ENCODE measurements around the gene PLB1.

The PLB1 gene

DNA sequence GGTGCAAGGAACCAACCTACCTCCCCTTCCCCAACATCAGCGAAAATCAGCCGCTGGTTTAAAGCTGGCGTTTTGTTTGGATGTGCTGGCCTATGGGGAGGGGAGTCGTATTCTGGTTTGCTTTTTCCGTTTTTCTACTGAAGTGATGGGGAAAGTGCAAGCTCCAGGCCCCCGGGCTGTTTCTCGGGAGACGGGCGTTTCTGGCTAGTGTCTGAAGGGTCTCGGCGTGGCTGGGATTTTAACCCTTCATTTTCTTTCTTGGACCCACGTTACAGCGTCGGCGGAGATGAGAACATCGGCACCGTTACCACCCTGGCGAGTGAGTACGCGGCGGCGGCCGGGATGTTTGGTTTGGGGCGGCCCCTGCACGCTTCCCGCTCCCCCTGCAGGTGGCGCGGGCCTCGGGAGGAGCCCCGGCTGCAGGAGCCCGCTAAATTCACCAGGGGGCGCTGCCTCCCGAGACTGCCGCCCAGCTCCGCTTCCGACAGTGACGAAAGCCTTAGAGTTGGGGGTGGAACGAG, 70.7 kb downstream of the PLB1 start:
- DNase-seq: peak; percentile 67 to 88

DNA sequence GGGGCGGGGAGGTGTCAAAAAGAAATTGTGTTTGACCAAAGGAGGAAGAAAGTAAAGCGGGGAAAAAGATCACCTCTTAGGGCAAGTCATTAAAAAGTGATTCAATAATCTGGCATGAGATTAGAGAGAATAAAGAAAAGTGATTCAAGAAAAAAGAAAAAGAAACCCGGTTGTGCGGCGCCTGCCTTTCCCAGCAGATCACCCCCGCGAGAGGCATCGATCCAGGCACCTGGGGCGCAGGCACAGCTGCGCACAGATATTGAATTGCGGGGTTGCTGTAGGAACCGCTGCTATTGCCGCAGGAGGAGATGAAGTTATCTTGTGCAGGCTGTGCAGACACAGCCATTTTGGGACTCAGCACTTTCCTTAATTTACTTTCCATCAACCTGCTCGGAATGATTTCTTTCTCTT, 71.2 kb downstream of the PLB1 start:
- peak in 1 of 2 experiments; percentile 55 for DNase-seq

DNA sequence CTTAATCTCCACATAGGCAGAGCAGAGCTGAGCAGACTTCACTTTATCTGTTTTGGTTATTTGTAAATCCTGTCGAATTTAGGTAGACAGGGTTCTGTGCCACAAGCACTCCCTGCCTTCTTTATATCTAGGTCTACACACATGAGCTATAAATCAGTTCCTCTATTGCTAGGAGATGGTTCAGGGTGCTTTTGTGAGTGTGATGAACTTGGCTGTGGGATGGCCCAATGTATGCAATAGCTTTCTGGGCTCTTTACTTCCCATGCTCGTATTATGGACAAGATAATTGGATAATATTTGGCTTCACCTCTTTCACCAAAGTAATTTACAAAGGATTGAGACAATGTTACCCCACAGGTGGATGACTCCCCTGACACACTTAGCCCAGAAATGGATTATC, 72.2 kb downstream of the PLB1 start:
- DNase-seq: no peak

- no peak for DNase-seq
Observed at GRCh38 chr2:28568533-28568932, 72.7 kb downstream of the PLB1 start.

DNA sequence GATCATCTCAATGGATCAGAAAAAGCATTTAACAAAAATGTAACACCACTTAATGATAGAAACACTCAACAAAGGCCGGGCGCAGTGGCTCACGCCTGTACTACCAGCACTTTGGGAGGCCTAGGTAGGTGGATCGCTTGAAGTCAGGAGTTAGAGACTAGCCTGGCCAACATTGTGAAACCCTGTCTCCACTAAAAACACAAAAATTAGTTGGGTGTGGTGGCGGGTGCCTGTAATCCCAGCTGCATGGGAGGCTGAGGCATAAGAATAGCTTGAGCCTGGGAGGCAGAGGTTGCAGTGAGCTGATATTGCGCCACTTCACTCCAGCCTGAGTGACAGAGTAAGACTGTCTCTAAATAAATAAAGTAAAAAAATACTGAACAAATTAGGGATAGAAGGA, 74.6 kb downstream of the PLB1 start:
- DNase-seq: no peak

- DNase-seq: no peak
Observed at GRCh38 chr2:28576714-28577113, 80.9 kb downstream of the PLB1 start.

DNA sequence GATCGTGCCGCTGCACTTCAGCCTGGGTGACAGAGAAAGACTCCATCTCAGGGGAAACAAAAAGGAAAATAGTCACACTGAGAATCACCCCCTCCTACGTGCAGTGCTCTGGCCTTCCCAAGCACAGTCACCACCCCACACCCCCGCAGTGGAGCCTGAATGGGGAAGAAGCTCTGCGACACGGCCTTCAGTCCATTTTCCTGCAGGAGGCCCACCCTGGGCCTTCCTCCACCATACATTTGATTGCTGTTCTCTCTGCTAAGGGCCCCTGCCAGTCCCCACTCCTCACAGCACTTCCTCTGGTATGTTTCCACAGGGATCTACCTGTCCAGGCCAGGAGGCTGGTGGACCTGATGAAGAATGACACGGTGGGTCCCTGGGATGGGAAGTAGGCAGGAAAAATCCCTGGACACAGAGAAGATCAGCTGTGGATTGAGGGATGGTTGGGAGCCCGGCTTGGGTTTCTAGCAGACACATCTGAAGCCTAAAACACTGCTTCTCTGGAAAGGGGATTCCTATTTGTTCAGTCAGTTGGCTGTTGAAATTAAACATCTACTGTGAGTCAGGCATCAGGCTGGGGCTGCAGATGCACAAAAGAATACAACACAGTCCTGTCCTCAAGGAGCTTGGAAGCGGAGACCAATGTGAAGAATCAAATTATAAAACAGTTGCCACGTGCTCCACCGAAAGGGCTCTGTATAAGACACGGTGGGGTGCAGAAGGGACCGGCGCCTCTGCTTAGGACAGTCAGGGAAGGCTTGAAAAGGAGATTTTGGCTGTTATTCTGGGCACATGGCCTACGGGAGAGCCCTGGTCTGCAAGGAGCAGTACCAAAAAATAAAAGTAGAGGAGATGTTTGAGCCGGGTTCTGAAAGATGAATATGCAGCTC, 82.2 kb downstream of the PLB1 start:
- DNase-seq: no peak

DNA sequence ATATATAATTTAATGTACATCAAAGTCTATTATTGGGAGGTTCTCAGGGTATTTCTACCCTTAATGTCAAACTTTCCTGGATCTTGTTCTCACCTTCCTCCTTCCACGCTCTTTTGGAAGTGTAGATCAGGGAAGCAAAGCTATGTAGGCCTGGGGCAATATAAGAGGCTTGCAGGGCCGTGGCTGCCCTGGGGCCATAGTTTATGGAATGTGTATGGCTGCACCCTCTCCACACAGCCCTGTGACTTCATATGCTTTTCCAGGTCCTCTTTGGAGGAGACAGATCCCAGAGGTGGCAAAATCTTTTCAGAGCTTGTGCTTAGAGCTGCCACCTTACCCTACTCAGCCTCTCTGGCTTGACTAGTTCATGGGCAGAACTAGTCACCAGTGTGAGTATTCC, 82.9 kb downstream of the PLB1 start:
- no peak for DNase-seq

- DNase-seq: no peak
Observed at GRCh38 chr2:28579606-28580005, 83.7 kb downstream of the PLB1 start.

- no peak for DNase-seq
Observed at GRCh38 chr2:28580078-28580477, 84.2 kb downstream of the PLB1 start.

- DNase-seq: no peak
Observed at GRCh38 chr2:28581312-28581711, 85.5 kb downstream of the PLB1 start.

- DNase-seq: no peak
Observed at GRCh38 chr2:28582152-28582551, 86.3 kb downstream of the PLB1 start.

DNA sequence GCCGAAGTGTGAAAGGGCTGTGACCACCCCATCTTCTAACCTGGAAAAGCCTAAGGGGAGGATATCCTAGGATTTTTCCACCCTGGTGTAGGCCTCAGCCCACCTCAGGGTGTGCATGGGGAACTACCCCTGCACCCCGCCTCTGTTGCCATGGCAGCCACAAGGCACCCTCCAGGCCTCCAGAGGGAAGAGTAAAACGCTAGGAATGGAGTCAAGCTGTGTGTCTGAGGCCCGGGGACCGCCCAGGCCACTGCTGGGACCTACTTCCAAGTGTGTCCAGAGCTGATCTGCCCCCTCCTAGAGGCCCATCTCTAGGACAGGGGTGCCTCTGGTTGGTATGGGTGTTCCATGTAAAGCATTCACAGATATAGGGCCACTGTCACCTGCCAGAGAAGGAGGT, 86.7 kb downstream of the PLB1 start:
- DNase-seq: no peak

GRCh38 chr2:28583899-28584553, 88.2 kb downstream of the PLB1 start:
- peak; percentile 31 to 56 for DNase-seq

- DNase-seq: no peak
Observed at GRCh38 chr2:28586867-28587266, 91.0 kb downstream of the PLB1 start.

GRCh38 chr2:28587526-28588291, 91.8 kb downstream of the PLB1 start:
- DNase-seq: peak in 1 of 2 experiments; percentile 25

DNA sequence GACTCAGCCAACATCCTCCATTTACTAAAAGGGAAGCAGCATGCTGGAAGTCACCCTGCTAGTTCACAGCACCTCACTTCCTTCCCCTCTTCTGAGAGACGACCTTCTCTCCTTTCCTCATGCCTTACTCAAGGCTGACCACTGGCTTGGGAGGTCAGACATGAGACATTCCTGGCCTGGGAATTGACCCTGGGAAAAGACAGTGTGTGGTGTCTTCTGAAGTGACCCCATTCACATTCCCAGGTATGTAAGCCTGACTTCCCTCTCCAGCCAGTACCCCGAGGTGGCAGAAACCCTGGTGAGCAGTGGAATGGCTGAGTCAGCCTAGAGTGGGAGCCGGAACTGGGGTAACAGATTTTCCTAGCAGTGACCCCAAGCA, 92.4 kb downstream of the PLB1 start:
- no peak for DNase-seq

DNA sequence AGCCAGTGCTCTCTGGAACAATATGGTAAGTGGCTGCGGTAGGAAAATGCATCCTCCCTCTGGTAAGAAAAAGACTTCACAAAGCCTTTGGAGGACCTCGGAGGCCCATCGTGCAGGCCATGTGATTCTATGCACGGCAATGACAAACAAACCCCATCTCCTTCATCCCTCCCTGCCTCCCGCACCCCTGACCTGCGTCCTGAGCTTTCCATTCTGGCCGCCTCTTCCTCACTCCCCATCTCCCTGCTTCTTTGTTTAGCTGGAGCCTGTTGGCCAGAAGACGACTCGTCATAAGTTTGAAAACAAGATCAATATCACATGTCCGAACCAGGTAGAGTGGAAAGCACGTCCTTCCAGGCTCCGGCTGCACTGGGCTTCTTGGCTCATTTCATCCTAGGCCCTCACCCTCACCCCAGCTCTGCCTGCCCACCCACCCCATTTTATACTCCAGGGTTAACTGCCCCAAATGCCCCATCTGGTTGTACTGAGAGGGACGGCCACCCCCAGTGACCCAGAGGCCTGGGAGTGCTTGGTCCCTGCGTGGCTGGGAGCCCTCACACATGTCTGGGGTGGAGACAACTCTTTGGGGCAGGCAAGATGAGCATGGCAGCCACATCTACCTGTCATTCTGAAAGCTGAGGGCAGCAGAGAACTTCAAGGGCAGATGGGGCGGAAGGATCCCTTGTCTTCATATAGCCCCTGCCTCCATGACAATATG, 94.0 kb downstream of the PLB1 start:
- no peak for DNase-seq

DNA sequence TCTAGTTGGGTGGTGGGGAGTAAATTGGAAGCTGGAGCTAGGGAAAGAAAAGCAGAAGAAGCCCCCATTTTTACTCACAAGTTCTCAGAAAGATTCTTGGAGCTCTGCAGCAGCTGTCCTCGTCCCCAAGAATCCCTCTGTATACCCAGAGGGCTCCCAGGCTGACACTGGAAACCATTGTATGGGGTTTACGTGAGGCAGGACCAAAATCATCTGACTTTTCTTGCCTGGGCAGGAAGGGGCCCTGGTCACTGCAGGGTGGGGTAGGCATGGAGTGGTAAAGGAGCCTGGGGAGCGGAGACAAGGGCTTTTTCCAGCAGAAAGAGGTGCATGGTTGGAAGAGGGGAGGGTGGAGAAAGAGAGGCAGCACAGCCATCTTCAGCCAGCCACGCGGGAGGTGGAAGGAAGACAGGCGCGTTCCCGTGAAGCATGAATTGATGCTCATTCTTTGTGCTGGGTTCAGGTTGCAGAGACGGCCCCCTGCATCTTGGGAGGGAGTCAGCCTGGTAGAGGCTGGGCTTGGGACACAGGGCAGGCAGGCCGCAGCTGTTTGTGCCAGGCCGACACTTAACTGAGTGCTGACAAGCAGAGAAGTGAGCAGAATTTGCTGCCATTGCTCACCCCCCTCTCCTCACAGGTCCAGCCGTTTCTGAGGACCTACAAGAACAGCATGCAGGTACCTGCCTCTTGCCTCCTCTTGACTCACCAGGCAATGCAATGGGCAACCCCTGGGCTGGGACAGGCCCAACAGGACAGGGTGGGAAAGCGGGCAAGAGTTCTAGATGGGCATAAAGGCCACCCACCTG, 94.8 kb downstream of the PLB1 start:
- DNase-seq: no peak

GRCh38 chr2:28591711-28592335, 96.0 kb downstream of the PLB1 start:
- DNase-seq: no peak

GRCh38 chr2:28592481-28592880, 96.6 kb downstream of the PLB1 start:
- DNase-seq: no peak
